Fibroblast of the aortic adventitia (primary cell): Measurements from ENCODE around the gene PRKAG2. TPM values are rescaled to one million over a fixed set of nuclear protein-coding genes. Genes with fewer than 3 reads are reported as not detected.

Experiments used
- DNase-seq: peaks from one replicate; pipeline ENCODE4 v3.0.0-alpha.2; 2010; ENCODE audit warnings: low read depth
- H3K4me3 ChIP-seq: 2 replicates; pipeline ENCODE4 v1.5.1; 2011; ENCODE audit warnings: low read depth, mild to moderate bottlenecking, control low read depth, low read length, moderate library complexity
- CTCF ChIP-seq: IDR thresholded peaks from 2 replicates; pipeline ENCODE4 v1.5.1; 2011; ENCODE audit warnings: mild to moderate bottlenecking, low read length, control low read depth, inconsistent platforms; ENCODE audit not compliant: insufficient read depth
- total RNA-seq: library from RNA; depleted of rRNA; stranded (reverse); fragments of >200 nt; gene quantifications from 2 replicates; pipeline ENCODE4 v1.2.3, GENCODE V29; 2012; ENCODE audit warnings: low replicate concordance

PRKAG2 gene
- total RNA-seq, 1 donor, result 10.0 TPM

GRCh38 chr7:151690606-151691005 is 186.3 kb downstream of the PRKAG2 start:
- no peak overlapping the region for H3K4me3 ChIP-seq
- peak; percentile 24 for DNase-seq
- no peak for TF ChIP-seq CTCF

GRCh38 chr7:151689196-151689971 is 187.5 kb downstream of the PRKAG2 start:
- DNase-seq, result no peak
- no peak for TF ChIP-seq CTCF
- H3K4me3 ChIP-seq, result no peak overlapping the region

- TF ChIP-seq CTCF, result no peak
- no peak overlapping the region for H3K4me3 ChIP-seq
- no peak for DNase-seq
Measured at GRCh38 chr7:151688236-151688780, 188.6 kb downstream of the PRKAG2 start.

- peak; percentile 95 for DNase-seq
- no peak for TF ChIP-seq CTCF
- H3K4me3 ChIP-seq, result no peak overlapping the region
Measured at GRCh38 chr7:151687523-151688235, 189.2 kb downstream of the PRKAG2 start.

- no peak overlapping the region for H3K4me3 ChIP-seq
- no peak for TF ChIP-seq CTCF
- DNase-seq, result peak; percentile 35
Measured at GRCh38 chr7:151686826-151687225, 190.1 kb downstream of the PRKAG2 start.

- H3K4me3 ChIP-seq, result no peak overlapping the region
- DNase-seq, result no peak
- TF ChIP-seq CTCF, result no peak
Measured at GRCh38 chr7:151686016-151686766, 190.7 kb downstream of the PRKAG2 start.
